Mononuclear cell (primary cell): Measurements from ENCODE around the gene RASSF8. TPM values are rescaled to one million over a fixed set of nuclear protein-coding genes. Genes with fewer than 3 reads are reported as not detected.
A peak's percentile ranks its signal among the peaks of the same experiment; 100 is the strongest.

Experiments used
- H3K27me3 ChIP-seq: 2 replicates; pipeline ENCODE4 v1.6.0; 2011; ENCODE audit warnings: low read length, control low read depth; ENCODE audit not compliant: insufficient read depth
- H3K4me1 ChIP-seq: 2 replicates; pipeline ENCODE4 v1.5.1; 2011; ENCODE audit warnings: mild to moderate bottlenecking, low read length, control low read depth; ENCODE audit not compliant: insufficient read depth
- H3K4me3 ChIP-seq: 2 replicates; pipeline ENCODE4 v1.5.1; 2011; ENCODE audit warnings: mild to moderate bottlenecking, low read length, moderate library complexity
- H3K9me3 ChIP-seq: 2 replicates; pipeline ENCODE4 v1.5.1; 2011; ENCODE audit warnings: low read depth, mild to moderate bottlenecking, control low read depth, low read length
- total RNA-seq: library from RNA; depleted of rRNA; stranded (reverse); fragments of >200 nt; gene quantifications from one replicate; pipeline ENCODE4 v1.2.3, GENCODE V29; 2012

Gene RASSF8
- total RNA-seq, 1 donor: 0.21 TPM

- Histone ChIP-seq H3K27me3 (peaks cover 73% of the 10 kb centered on the region), H3K4me3 (no peak overlapping the region), H3K9me3 (no peaks in the 10 kb centered on the region), H3K4me1 (peaks cover 43% of the 10 kb centered on the region)
These were observed 162.2 kb downstream of the RASSF8 start for GRCh38 chr12:26120561-26121274.

GRCh38 chr12:26121323-26122060 lies 163.0 kb downstream of the RASSF8 start:
- Histone ChIP-seq H3K9me3 (no peaks in the 10 kb centered on the region), H3K4me3 (peak overlapping the region; percentile 26), H3K4me1 (peaks cover 49% of the 10 kb centered on the region), H3K27me3 (peaks cover 79% of the 10 kb centered on the region)

- H3K4me3 ChIP-seq: peak overlapping the region; percentile 32
- peaks cover 81% of the 10 kb centered on the region for H3K27me3 ChIP-seq
These were observed 163.7 kb downstream of the RASSF8 start for GRCh38 chr12:26122061-26122680.

GRCh38 chr12:26122681-26123481 lies 164.4 kb downstream of the RASSF8 start:
- H3K27me3 ChIP-seq: peaks cover 84% of the 10 kb centered on the region
- H3K4me3 ChIP-seq: peak overlapping the region; percentile 32
- peaks cover 53% of the 10 kb centered on the region for H3K4me1 ChIP-seq
- no peaks in the 10 kb centered on the region for H3K9me3 ChIP-seq

More at GRCh38 chr12:26122061-26122680, 163.7 kb downstream of the RASSF8 start:
- Histone ChIP-seq H3K9me3 (no peaks in the 10 kb centered on the region), H3K4me1 (peaks cover 53% of the 10 kb centered on the region)

- no peaks in the 10 kb centered on the region for H3K9me3 ChIP-seq
- peaks cover 50% of the 10 kb centered on the region for H3K4me1 ChIP-seq
- peaks cover 84% of the 10 kb centered on the region for H3K27me3 ChIP-seq
- H3K4me3 ChIP-seq: no peak overlapping the region
These were observed 165.0 kb downstream of the RASSF8 start for GRCh38 chr12:26123482-26123980.

- no peaks in the 10 kb centered on the region for H3K9me3 ChIP-seq
- H3K4me3 ChIP-seq: peak within 1 kb of the TSS; percentile 26
- H3K27me3 ChIP-seq: peaks cover 89% of the 10 kb centered on the region
- peaks cover 50% of the 10 kb centered on the region for H3K4me1 ChIP-seq
These were observed 166.2 kb downstream of the RASSF8 start, which contains the start of gene BHLHE41 for GRCh38 chr12:26124446-26125399. Gene BHLHE41, minus strand, starts transcription at chr12:26125037. Its CDS starts 258 bp downstream, at chr12:26124779.

- peaks cover 85% of the 10 kb centered on the region for H3K27me3 ChIP-seq
- peak overlapping the region; percentile 26 for H3K4me3 ChIP-seq
- no peaks in the 10 kb centered on the region for H3K9me3 ChIP-seq
- H3K4me1 ChIP-seq: peaks cover 50% of the 10 kb centered on the region
These were observed 167.2 kb downstream of the RASSF8 start for GRCh38 chr12:26125400-26126339.

GRCh38 chr12:26126340-26127284 lies 168.1 kb downstream of the RASSF8 start:
- H3K4me1 ChIP-seq: peaks cover 49% of the 10 kb centered on the region

GRCh38 chr12:26127404-26127803 lies 168.9 kb downstream of the RASSF8 start:
- H3K4me3 ChIP-seq: no peak overlapping the region
- no peaks in the 10 kb centered on the region for H3K9me3 ChIP-seq
- peaks cover 82% of the 10 kb centered on the region for H3K27me3 ChIP-seq
- peaks cover 45% of the 10 kb centered on the region for H3K4me1 ChIP-seq

More at GRCh38 chr12:26126340-26127284, 168.1 kb downstream of the RASSF8 start:
- Histone ChIP-seq H3K9me3 (no peaks in the 10 kb centered on the region), H3K27me3 (peaks cover 79% of the 10 kb centered on the region), H3K4me3 (peak overlapping the region; percentile 26)

GRCh38 chr12:26128168-26128567 lies 169.7 kb downstream of the RASSF8 start:
- peaks cover 76% of the 10 kb centered on the region for H3K27me3 ChIP-seq
- no peak overlapping the region for H3K4me3 ChIP-seq
- peaks cover 38% of the 10 kb centered on the region for H3K4me1 ChIP-seq
- no peaks in the 10 kb centered on the region for H3K9me3 ChIP-seq
